CD4-positive, alpha-beta T cell treated with Interleukin-1 beta for 1 hour (primary cell): ENCODE measurements around the gene PFKFB4.
"Not testable (repeated sequence)": the region's sequence is repeated elsewhere in the genome, so short reads cannot be mapped to it uniquely, and the experiment has no call there.

ENCODE experiments used
- DNase-seq, 2 donors: peaks; one replicate each; pipeline ENCODE4 v3.0.0-alpha.2; 2020 to 2022

The PFKFB4 gene

GRCh38 chr3:48555949-48556795, 431 bp downstream of the PFKFB4 start:
- no peak for DNase-seq

DNA sequence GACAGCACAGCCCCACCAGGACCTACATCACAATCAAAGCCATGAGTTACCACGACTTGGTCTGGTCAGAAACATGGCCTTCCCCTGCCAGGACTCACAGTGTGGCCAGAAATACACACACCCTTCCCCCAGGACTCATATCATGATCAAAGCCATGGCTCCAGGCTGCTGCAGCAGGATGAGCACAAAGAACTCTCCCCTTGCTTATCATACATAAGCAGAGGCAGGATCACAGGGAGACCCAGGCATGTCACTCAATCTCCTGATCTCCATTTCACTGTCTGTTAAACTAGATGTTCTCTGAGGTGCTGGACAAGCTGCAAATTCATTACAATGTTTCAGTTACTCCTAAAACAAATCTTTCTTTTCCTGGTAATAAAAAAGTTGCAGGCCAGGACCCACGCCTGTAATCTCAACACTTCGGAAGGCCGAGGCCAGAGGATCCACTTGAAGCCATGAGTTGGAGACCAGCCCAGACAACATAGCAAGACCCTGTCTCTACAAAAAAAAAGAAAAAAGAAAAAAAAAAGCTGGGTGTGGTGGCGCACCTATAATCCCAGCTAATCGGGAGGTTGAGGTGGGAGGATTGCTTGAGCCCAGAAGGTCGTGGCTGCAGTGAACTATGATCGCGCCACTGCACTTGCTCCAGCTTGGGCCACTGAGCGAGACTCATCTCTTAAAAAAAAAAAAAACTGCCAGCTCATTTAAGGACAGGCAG, 1.2 kb downstream of the PFKFB4 start:
- DNase-seq, result no peak

- DNase-seq, result no peak
Observed at GRCh38 chr3:48553886-48554845, 2.4 kb downstream of the PFKFB4 start.

GRCh38 chr3:48553361-48553760, 3.2 kb downstream of the PFKFB4 start:
- no peak for DNase-seq

DNA sequence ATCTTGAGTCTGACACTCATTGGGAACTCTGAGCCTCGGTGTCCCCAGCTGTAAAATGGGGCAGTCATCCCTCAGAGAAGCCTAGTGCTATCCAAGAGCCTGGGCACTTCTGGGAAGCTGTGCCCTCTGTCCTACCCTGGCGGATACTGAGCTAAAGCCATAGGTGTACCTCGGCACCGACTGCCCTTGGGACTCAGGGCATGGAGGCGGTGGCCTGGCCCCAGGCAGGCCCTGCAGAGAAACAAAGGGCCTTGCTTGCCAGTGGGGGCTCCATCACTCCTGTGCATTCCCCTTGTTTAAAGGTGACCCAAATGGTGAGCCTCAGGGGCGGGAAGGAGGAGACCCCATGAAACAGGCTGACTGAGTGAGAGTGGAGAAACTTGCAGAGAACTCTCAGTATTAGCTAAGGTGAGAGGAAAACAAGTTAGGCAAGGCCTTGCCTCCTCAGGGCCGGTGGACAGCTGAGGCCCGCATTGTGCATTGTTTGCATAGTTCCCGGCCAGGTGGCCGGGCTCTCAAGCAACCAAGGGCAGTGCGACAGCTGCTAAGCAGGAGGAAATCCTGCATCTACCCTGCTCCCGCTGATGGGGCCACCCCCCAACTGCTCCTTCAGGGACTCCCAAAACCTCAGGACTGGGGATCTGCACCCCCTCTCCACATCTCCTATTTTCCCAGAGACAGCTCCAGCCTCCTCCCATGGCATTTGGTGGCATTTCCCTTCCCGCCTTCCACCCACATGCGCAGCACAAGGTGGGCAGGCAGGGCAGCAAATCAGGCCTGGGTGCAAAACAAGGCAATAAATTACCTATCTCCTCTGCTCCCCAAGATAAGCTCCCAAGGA, 4.3 kb downstream of the PFKFB4 start:
- no peak for DNase-seq

GRCh38 chr3:48551651-48552050, 5.0 kb downstream of the PFKFB4 start:
- not testable (repeated sequence) for DNase-seq

DNA sequence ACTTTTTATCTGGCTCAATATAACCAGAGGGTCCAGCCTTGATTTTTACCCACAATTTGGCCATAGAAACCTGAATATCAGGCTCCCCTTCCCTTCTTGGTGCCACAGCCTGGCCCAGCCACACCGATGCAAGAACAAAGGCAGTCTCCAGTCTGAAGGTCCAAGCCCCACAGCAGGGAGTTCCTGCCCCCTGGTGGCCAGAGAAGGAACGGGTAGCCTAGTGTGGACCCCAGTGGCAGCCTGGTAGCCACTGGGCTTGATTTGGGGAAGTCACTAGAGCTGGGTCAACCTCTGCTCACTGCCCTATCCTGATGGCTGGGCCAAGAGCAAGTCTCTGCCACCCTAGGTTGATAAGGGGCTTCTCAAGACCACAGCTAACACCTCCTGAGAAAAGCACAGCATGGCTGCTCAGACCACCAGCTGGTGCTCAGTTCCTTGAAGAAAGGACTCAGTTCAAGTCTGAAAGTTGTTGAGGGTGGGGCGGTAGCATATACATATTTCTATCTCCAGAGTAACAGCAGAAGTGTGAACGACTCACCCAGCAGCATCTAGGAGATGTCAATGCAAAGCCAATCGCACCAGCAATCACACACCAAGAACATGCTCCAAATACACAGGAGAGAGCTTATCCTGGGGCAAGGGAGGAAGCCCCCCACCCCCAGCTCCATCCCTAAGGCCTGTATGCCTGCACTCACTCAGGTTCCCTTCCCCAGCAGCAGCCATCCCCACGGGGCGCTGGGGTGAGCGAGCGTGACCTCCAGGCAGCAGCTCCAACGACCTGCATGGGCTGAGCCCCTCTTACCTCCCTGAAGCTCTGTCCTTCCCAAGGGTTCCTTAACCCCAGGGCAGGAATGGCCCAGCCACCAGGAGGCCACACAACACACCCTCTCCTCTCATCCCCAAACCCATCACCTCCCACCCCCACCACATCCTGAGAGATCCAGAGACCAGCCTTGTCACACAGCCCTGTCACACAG, 7.6 kb downstream of the PFKFB4 start:
- DNase-seq, result peak; percentile 83 to 86

DNA sequence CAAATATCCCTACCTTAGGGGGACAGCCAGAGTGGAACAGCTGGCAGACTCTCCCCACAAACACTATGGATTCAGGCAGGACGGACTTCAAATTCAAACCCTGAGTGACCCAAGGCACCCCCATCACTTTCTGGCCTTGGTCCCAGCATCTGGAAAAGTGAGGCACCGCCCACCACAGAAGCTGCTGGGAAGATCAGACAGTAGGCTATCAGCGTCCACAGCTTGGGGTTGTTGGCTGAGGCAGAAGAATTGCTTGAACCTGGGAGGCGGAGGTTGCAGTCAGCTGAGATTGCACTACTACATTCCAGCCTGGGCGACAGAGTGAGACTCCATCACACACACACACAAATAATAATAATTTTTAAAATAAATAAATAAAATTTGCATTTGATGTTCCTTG, 8.5 kb downstream of the PFKFB4 start:
- no peak for DNase-seq

DNA sequence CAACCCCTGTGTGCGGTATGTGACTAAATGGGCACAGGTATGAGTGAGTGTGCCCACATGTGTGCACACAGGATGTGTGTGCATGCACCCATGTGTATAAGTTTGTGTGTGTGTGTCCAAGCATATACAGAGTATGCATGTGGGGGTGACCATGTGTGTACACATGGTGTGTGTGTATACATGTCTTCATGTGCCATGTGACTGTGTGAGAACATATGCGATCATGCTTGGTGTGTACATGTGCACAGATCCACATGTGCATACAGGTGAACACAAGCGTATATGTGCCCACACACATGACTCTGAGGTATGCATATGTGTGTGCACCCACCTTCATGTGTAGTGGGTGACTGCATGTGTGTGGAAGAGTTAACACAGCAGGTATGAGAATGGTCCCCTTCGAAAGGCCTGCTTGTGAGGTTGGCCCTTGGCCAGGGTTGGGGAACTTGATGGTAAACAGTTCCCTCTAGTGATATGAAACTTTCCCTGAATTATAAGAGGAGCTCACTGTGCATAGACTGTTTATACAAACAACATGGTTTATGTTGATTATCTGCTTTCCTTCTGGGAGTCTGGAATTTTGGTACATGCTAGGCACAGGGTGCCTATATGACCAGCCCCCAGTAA, 10.3 kb downstream of the PFKFB4 start:
- DNase-seq, result peak in 1 of 2 donors; percentile 19

DNA sequence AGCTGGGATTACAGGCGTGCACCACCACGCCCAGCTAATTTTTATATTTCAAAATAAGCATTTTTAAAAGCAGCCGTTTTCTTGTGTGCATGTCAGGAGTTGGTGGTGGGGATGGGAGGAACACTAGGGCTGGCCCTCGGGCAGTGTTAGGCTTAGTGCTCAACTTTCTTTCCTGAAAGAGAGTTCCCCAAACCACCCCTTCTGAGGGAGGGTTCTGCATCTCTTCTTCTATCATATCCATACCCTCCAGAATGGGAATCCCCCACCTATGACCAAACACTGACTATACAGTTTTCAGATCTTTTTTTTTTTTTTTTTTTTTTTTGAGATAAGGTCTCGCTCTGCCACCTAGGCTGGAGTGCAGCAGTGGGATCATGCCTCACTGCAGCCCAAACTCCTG, 12.5 kb downstream of the PFKFB4 start:
- DNase-seq, result no peak

- DNase-seq, result peak in 1 of 2 donors; percentile 48
Observed at GRCh38 chr3:48543271-48543866, 13.2 kb downstream of the PFKFB4 start.

DNA sequence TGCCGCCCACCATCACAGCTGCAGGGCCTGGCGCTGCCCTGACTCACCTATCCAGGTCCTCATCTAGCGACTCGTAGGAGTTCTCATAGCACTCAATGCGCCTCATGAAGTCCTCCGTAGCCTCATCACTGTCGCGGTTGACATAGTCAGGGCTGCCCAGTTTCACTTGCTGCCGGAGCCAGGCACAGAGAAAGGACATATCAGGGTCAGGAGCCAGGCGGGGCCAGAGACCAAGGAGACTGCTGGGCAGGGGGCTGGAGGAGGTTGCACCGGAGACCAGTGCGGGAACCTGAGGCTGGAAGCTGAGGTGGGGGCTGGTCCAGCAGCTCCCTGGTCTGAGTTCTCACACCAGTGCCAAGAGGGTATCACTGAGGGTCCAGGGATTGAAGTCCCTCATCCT, 18.2 kb downstream of the PFKFB4 start:
- no peak for DNase-seq

DNA sequence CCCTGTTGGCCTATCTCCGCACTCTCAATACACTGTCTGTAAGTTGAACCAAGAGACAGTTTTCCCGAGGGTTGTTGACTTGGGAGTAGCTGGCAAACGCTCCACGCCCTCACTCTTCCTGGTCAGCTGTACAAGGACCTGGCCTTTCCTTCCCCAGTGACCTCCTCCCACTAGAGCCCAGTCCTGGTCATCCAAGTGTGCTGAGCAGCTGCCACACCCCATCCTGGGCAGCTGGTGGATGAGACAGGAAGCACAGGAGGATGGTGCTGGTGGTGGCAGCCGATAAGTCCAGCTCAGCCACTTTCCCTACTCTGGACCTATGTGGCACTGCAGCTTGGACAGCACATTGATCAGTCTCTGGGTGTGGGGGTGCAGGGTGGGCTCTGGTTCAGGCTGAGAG, 19.8 kb downstream of the PFKFB4 start:
- DNase-seq, result no peak

- DNase-seq, result no peak
Observed at GRCh38 chr3:48536116-48536515, 20.5 kb downstream of the PFKFB4 start.

- DNase-seq, result no peak
Observed at GRCh38 chr3:48535578-48535977, 21.0 kb downstream of the PFKFB4 start.

DNA sequence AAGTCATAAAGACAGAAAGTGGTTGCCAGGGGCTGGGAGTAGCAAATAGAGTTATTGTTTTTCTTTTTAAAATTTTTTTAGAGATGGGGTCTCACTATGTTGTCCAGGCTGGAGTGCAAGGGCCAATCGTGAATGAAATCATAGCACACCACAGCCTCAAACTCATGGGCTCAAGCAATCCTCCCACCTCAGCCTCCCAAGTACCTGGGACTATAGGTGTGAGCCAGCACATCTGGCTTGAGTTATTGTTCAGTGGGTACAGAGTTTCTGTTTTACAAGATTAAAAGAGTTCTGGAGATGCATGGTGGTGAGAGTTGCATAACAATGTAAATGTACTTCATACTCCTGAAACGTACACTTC, 23.6 kb downstream of the PFKFB4 start:
- DNase-seq, result no peak

GRCh38 chr3:48532271-48532976, 24.2 kb downstream of the PFKFB4 start:
- DNase-seq, result no peak

- not testable (repeated sequence) for DNase-seq
Observed at GRCh38 chr3:48530701-48531100, 25.9 kb downstream of the PFKFB4 start.

GRCh38 chr3:48528754-48529153, 27.8 kb downstream of the PFKFB4 start:
- DNase-seq, result no peak
